Stimulated activated CD4-positive, alpha-beta T cell treated with anti-CD3 and anti-CD28 coated beads, TNF-alpha, amount 100 ng/mL, for 1 hour (primary cell): ENCODE results near the gene CCDC85B.
"Not testable (repeated sequence)": the region's sequence is repeated elsewhere in the genome, so short reads cannot be mapped to it uniquely, and the experiment has no call there.

Source experiments
- DNase-seq, 3 donors: peaks; one replicate each; pipeline ENCODE4 v3.0.0-alpha.2; 2020; ENCODE audit warnings: low read depth in 3 of 3, low spot score in 1 of 3

CCDC85B gene

GRCh38 chr11:65885808-65886536 is 4.5 kb upstream of the CCDC85B start:
- DNase-seq, result no peak

- DNase-seq, result no peak
These were observed 3.4 kb upstream of the CCDC85B start for GRCh38 chr11:65886826-65887722.

GRCh38 chr11:65887723-65888162 is 2.7 kb upstream of the CCDC85B start:
- no peak for DNase-seq

GRCh38 chr11:65888163-65888814 is 2.2 kb upstream of the CCDC85B start, which contains the start of gene FIBP:
Gene FIBP (minus strand): TSS chr11:65888471. CDS start chr11:65888418, 53 bp downstream.
- DNase-seq, result peak; percentile 90 to 93 (median 91)

- DNase-seq, result peak in 1 of 3 donors; percentile 29
These were observed 1.0 kb downstream of the CCDC85B start for GRCh38 chr11:65891219-65892136.

- DNase-seq, result not testable (repeated sequence)
These were observed 1.7 kb downstream of the CCDC85B start for GRCh38 chr11:65892137-65892540.

- DNase-seq, result no peak
These were observed 2.3 kb downstream of the CCDC85B start for GRCh38 chr11:65892661-65893317.

GRCh38 chr11:65894034-65894591 is 3.6 kb downstream of the CCDC85B start:
- no peak for DNase-seq

- DNase-seq, result no peak
These were observed 5.1 kb downstream of the CCDC85B start for GRCh38 chr11:65895482-65895981.

- no peak for DNase-seq
These were observed 5.8 kb downstream of the CCDC85B start for GRCh38 chr11:65896034-65896999.

- no peak for DNase-seq
These were observed 6.6 kb downstream of the CCDC85B start for GRCh38 chr11:65897020-65897471.

GRCh38 chr11:65898656-65899355 is 8.3 kb downstream of the CCDC85B start:
- DNase-seq, result no peak

- DNase-seq, result peak in 2 of 3 donors; percentile 37 to 68
These were observed 9.1 kb downstream of the CCDC85B start for GRCh38 chr11:65899356-65900124.

- peak; percentile 80 to 84 (median 82) for DNase-seq
These were observed 9.8 kb downstream of the CCDC85B start, which contains the start of gene FOSL1 for GRCh38 chr11:65900125-65900898. Gene FOSL1 (minus strand): TSS chr11:65900388. CDS start chr11:65900339, 49 bp downstream.

GRCh38 chr11:65900899-65901180 is 10.4 kb downstream of the CCDC85B start:
- DNase-seq, result no peak

- no peak for DNase-seq
These were observed 12.6 kb downstream of the CCDC85B start for GRCh38 chr11:65903068-65903481.
